Stomach (tissue), 9 donors: ENCODE measurements around the gene UBR7. TPM values are rescaled to one million over a fixed set of nuclear protein-coding genes. Genes with fewer than 3 reads are reported as not detected.
"Not testable (repeated sequence)": the region's sequence is repeated elsewhere in the genome, so short reads cannot be mapped to it uniquely, and the experiment has no call there.

Experiments used
- DNase-seq, 2 donors: peaks; one replicate each; pipeline versions ENCODE4 v3.0.0 to v3.0.0-alpha.2; 2013 to 2019
- H3K27ac ChIP-seq, 5 donors: fragments of 200-600 bp in 4 of 5; sonication (generic) in 4 of 5; one replicate each; pipeline ENCODE4 v1.5.1; 2013 to 2019; ENCODE audit warnings: mild to moderate bottlenecking in 1 of 5, moderate library complexity in 1 of 5
- H3K27me3 ChIP-seq, 3 donors: fragments of 200-600 bp; sonication (generic); one replicate each; pipeline ENCODE4 v1.5.1; 2017 to 2019; ENCODE audit warnings: mixed run types in 1 of 3
- H3K36me3 ChIP-seq, 4 donors: fragments of 200-600 bp; sonication (generic); 1 replicate in 3 of 4; 2 replicates in 1 of 4; pipeline ENCODE4 v1.5.1; 2016 to 2019
- H3K4me1 ChIP-seq, 4 donors: fragments of 200-600 bp; sonication (generic); one replicate each; pipeline ENCODE4 v1.5.1; 2016 to 2019
- H3K4me3 ChIP-seq, 4 donors: fragments of 200-600 bp; sonication (generic) in 3 of 4; one replicate each; pipeline ENCODE4 v1.5.1; 2016 to 2019; ENCODE audit warnings: mild to moderate bottlenecking in 1 of 4
- H3K9me3 ChIP-seq, 4 donors: fragments of 200-600 bp; sonication (generic); one replicate each; pipeline ENCODE4 v1.5.1; 2016 to 2019
- EP300 ChIP-seq: sonication (generic); formaldehyde crosslinking; IDR thresholded peaks from one replicate; pipeline ENCODE4 v1.6.1; 2017; ENCODE audit warnings: antibody characterized with exemption
- POLR2A ChIP-seq, 4 donors: fragments of 450-650 bp; IDR thresholded peaks; one replicate each; pipeline ENCODE4 v1.6.1; 2016; ENCODE audit warnings: antibody characterized with exemption in 4 of 4, control low read depth in 2 of 4, mild to moderate bottlenecking in 1 of 4, moderate library complexity in 1 of 4
- POLR2AphosphoS5 ChIP-seq, 3 donors: sonication (generic); formaldehyde crosslinking; IDR thresholded peaks; one replicate each; pipeline ENCODE4 v1.6.1; 2016; ENCODE audit warnings: antibody characterized with exemption in 3 of 3
- WGBS, 5 donors: extraction: QIAGEN DNeasy Blood & Tissue Kit in 3 of 5; methylation state at CpG; one replicate each; pipeline versions ENCODE4 v1.1.5 to v1.1.7; 2013 to 2018; 5-methylcytosine and 5-hydroxymethylcytosine counted together
- intact Hi-C: fragments of 100-400 bp; cut with DNase I; formaldehyde crosslinking; loops from one replicate; pipeline ENCODE4 v1.15.1; 2023; ENCODE audit warnings: low total_unique reads
- polyA plus RNA-seq, 3 donors: library from polyadenylated mRNA; stranded (reverse); fragments of 200-250 nt; gene quantifications; one replicate each; pipeline ENCODE4 v1.2.3, GENCODE V29; 2013
- total RNA-seq, 5 donors: library from RNA; depleted of rRNA; stranded (reverse); fragments of >200 nt; gene quantifications; one replicate each; pipeline versions ENCODE4 v1.1.0 to v1.2.3, GENCODE V29; 2014 to 2016
- TF ChIP-seq, protein P1 (sequence below), 7 experiments: fragments of 450-650 bp in 4 of 7; fragments of 200-600 bp in 3 of 7; sonication (generic) in 3 of 7; IDR thresholded peaks; one replicate each; pipeline ENCODE4 v1.5.1; 2016 to 2019; ENCODE audit warnings: antibody characterized with exemption in 7 of 7, control low read depth in 2 of 7, mild to moderate bottlenecking in 1 of 7
- donor health status: healthy with polysubstance abuse.
- donor health status: Bipolar disorder and iron deficiency.
- donor health status: healthy.

UBR7 gene
- total and polyA plus RNA-seq, 8 donors, result 8.8 to 124 (median 16.0) TPM

GRCh38 chr14:93161411-93161940, 45.6 kb upstream of the UBR7 start:
- Histone ChIP-seq H3K27me3 (no peaks in the 10 kb centered on the region), H3K4me3 (no peak overlapping the region), H3K27ac (no peak overlapping the region), H3K36me3 (no peaks in the 10 kb centered on the region), H3K9me3 (no peaks in the 10 kb centered on the region), H3K4me1 (no peaks in the 10 kb centered on the region)
- WGBS, 5 donors, result 63 to 84% (median 74%) methylated on average over 4 of the region's 4 CpGs
- no peak for DNase-seq
- TF ChIP-seq, protein P1, sequence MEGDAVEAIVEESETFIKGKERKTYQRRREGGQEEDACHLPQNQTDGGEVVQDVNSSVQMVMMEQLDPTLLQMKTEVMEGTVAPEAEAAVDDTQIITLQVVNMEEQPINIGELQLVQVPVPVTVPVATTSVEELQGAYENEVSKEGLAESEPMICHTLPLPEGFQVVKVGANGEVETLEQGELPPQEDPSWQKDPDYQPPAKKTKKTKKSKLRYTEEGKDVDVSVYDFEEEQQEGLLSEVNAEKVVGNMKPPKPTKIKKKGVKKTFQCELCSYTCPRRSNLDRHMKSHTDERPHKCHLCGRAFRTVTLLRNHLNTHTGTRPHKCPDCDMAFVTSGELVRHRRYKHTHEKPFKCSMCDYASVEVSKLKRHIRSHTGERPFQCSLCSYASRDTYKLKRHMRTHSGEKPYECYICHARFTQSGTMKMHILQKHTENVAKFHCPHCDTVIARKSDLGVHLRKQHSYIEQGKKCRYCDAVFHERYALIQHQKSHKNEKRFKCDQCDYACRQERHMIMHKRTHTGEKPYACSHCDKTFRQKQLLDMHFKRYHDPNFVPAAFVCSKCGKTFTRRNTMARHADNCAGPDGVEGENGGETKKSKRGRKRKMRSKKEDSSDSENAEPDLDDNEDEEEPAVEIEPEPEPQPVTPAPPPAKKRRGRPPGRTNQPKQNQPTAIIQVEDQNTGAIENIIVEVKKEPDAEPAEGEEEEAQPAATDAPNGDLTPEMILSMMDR (IDR thresholded peaks at IDR 0.05), result no peak
- TF ChIP-seq POLR2A (IDR thresholded peaks at IDR 0.05) (no peak), POLR2AphosphoS5 (IDR thresholded peaks at IDR 0.05) (no peak), EP300 (no peak)
- intact Hi-C loops, result no loop called here

DNA sequence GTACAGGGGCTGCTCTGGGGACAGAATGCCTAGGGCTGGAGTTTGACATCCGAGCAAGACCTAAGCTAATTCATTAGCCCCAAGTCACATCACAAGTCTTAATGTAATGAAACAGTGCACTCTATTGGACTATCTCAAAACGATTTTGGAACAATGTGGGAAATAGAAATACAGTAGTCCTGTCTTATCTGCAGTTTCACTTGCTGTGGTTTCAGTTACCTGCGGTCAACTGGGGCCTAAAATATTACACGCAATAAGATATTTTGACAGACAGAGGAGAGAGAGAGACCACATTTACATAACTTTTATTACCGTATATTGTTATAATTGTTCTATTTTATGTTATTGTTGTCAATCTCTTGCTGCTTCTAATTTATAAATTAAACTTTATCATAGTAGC, 43.5 kb upstream of the UBR7 start:
- no peak for TF ChIP-seq EP300
- WGBS, 5 donors, result 58 to 73% (median 69%) methylated on average over 5 of the region's 5 CpGs

DNA sequence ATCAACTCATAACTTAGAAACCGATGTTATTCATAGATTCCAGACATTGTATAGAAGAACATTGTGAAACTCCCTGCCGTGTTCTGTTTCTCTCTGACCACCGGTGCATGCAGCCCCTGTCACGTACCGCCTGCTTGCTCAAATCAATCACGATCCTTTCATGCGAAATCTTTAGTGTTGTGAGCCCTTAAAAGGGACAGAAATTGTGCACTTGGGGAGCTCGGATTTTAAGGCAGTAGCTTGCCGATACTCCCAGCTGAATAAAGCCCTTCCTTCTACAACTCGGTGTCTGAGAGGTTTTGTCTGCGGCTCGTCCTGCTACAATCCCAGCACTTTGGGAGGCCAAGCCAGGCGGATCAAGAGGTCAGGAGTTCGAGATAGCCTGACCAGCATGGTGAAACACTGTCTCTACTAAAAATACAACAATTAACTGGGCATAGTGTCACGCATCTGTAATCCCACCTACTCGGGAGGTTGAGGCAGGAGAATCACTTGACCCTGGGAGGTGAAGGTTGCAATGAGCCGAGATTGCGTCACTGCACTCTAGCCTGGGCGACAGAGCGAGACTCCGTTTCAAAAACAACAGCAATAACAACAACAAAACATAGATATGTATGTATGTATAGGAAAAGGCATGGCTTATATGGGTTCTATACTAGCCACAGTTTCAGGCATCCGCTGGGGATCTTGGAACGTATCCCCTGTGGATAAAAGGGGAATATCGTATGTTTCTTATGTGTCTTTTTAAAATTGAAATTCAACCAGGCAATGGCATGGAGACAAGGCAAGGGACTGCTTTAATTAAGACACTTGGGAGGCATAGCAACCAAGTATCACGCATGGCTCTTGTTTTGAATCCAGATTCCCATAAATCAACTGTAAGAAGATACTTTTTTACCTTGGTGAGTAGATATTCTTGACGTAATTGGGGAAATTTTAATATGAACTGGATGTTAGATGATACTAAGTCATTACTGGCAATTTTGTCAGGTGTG, 41.5 kb upstream of the UBR7 start:
- intact Hi-C loops, H3K4me1 ChIP-seq, H3K27me3 ChIP-seq, H3K36me3 ChIP-seq, H3K27ac ChIP-seq, H3K9me3 ChIP-seq, DNase-seq, H3K4me3 ChIP-seq: not testable (repeated sequence)
- WGBS, 5 donors, result 84 to 91% (median 87%) methylated on average over 26 of the region's 26 CpGs

More for the DNA sequence above, 43.5 kb upstream of the UBR7 start:
- H3K4me3 ChIP-seq, result no peak overlapping the region
- H3K4me1 ChIP-seq, result no peaks in the 10 kb centered on the region
- intact Hi-C loops, result no loop called here
- no peak for DNase-seq
- H3K9me3 ChIP-seq, result no peaks in the 10 kb centered on the region
- H3K36me3 ChIP-seq, result no peaks in the 10 kb centered on the region
- no peak overlapping the region for H3K27ac ChIP-seq
- H3K27me3 ChIP-seq, result no peaks in the 10 kb centered on the region

- DNase-seq, H3K4me3 ChIP-seq, H3K27me3 ChIP-seq, H3K36me3 ChIP-seq, H3K27ac ChIP-seq, intact Hi-C loops, H3K9me3 ChIP-seq, H3K4me1 ChIP-seq: not testable (repeated sequence)
- 84 to 92% (median 88%) methylated on average over 9 of the region's 9 CpGs for WGBS, 5 donors
Measured at GRCh38 chr14:93168610-93169009, 38.4 kb upstream of the UBR7 start.

- intact Hi-C loops, H3K9me3 ChIP-seq, DNase-seq, H3K4me3 ChIP-seq, H3K4me1 ChIP-seq, H3K27ac ChIP-seq, H3K36me3 ChIP-seq, H3K27me3 ChIP-seq: not testable (repeated sequence)
- 50 to 74% (median 57%) methylated on average over 6 of the region's 6 CpGs for WGBS, 5 donors
Measured at GRCh38 chr14:93169619-93170018, 37.4 kb upstream of the UBR7 start.

GRCh38 chr14:93170141-93170540, 36.9 kb upstream of the UBR7 start:
- intact Hi-C loops, DNase-seq: not testable (repeated sequence)

DNA sequence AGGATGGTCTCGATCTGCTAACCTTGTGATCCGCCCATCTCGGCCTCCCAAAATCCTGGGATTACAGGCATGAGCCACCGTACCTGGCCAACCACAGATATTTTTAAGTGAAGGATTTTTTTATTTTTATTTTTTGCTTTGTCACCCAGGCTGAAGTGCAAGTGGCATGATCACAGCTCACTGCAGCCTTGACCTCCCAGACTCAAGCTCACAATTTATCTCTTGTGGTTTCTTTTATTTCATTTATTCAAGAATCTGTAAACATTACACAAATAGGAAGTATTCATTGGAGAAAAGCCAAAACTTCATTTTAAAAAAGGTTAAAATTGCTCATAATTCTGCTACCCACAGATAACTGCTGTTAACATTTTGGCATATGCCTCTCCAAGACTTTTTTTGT, 35.7 kb upstream of the UBR7 start:
- DNase-seq, result no peak
- H3K4me3 ChIP-seq, result no peak overlapping the region
- no peaks in the 10 kb centered on the region for H3K27me3 ChIP-seq
- WGBS, 5 donors, result 71 to 80% (median 76%) methylated on average over 4 of the region's 4 CpGs
- TF ChIP-seq, protein P1 (IDR thresholded peaks at IDR 0.05), result no peak
- TF ChIP-seq EP300, result no peak
- no peaks in the 10 kb centered on the region for H3K9me3 ChIP-seq
- no peaks in the 10 kb centered on the region for H3K4me1 ChIP-seq
- no peak overlapping the region for H3K27ac ChIP-seq
- no peaks in the 10 kb centered on the region for H3K36me3 ChIP-seq
- intact Hi-C loops, result no loop called here

More at GRCh38 chr14:93170141-93170540, 36.9 kb upstream of the UBR7 start:
- H3K4me1 ChIP-seq, H3K27me3 ChIP-seq, H3K36me3 ChIP-seq, H3K9me3 ChIP-seq, H3K4me3 ChIP-seq, H3K27ac ChIP-seq: not testable (repeated sequence)
- WGBS, 5 donors, result 92 to 96% (median 95%) methylated on average over 12 to 20 of the region's 20 CpGs
